HEK293 (cell line): ENCODE measurements around the gene SLC38A5.

Source experiments
- CTCF ChIP-seq: fragments of 450-650 bp; formaldehyde crosslinking; IDR thresholded peaks from 2 replicates; pipeline ENCODE4 v1.5.1; 2016; ENCODE audit warnings: missing biosample characterization, missing genetic modification characterization
- REST ChIP-seq: fragments of 450-650 bp; formaldehyde crosslinking; IDR thresholded peaks from 2 replicates; pipeline ENCODE4 v1.5.1; 2016; ENCODE audit warnings: missing biosample characterization, missing genetic modification characterization
- ZBTB49 ChIP-seq: fragments of 450-650 bp; formaldehyde crosslinking; IDR thresholded peaks from 2 replicates; pipeline ENCODE4 v1.5.1; 2016; ENCODE audit warnings: missing biosample characterization, missing genetic modification characterization, low read depth
- ZNF184 ChIP-seq: fragments of 450-650 bp; IDR thresholded peaks from 2 replicates; pipeline ENCODE4 v1.5.1; 2018; ENCODE audit warnings: missing biosample characterization, mild to moderate bottlenecking, missing genetic modification characterization
- ZNF391 ChIP-seq: fragments of 450-650 bp; formaldehyde crosslinking; IDR thresholded peaks from 2 replicates; pipeline ENCODE4 v1.5.1; 2016; ENCODE audit warnings: low read depth, missing biosample characterization, missing genetic modification characterization, borderline replicate concordance

- no peak for TF ChIP-seq ZBTB49
- TF ChIP-seq CTCF (tag by site-specific recombination), result no peak
- TF ChIP-seq ZNF184, result no peak
- no peak for TF ChIP-seq ZNF391
- TF ChIP-seq REST (tag by site-specific recombination), result no peak
Measured at GRCh38 chrX:48487362-48487798, 17.3 kb upstream of the SLC38A5 start.
